ENCODE results near the gene TMEM158.

- TF ChIP-seq, protein P1, sequence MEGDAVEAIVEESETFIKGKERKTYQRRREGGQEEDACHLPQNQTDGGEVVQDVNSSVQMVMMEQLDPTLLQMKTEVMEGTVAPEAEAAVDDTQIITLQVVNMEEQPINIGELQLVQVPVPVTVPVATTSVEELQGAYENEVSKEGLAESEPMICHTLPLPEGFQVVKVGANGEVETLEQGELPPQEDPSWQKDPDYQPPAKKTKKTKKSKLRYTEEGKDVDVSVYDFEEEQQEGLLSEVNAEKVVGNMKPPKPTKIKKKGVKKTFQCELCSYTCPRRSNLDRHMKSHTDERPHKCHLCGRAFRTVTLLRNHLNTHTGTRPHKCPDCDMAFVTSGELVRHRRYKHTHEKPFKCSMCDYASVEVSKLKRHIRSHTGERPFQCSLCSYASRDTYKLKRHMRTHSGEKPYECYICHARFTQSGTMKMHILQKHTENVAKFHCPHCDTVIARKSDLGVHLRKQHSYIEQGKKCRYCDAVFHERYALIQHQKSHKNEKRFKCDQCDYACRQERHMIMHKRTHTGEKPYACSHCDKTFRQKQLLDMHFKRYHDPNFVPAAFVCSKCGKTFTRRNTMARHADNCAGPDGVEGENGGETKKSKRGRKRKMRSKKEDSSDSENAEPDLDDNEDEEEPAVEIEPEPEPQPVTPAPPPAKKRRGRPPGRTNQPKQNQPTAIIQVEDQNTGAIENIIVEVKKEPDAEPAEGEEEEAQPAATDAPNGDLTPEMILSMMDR (IDR thresholded peaks at IDR 0.05; ENCODE audit: insufficient read depth, low read length, poor library complexity, severe bottlenecking): no peak
- TF ChIP-seq EZH2phosphoT487 (conservative IDR thresholded peaks at IDR 0.05; ENCODE audit: low read length): no peak
These were observed 39.2 kb downstream of the TMEM158 start for GRCh38 chr3:45186871-45187270.

Measured in SU-DHL-6 (cell line).